Measurements from ENCODE around the gene RNF150.
"Not testable (repeated sequence)": the region's sequence is repeated elsewhere in the genome, so short reads cannot be mapped to it uniquely, and the experiment has no call there.

The RNF150 gene

DNA sequence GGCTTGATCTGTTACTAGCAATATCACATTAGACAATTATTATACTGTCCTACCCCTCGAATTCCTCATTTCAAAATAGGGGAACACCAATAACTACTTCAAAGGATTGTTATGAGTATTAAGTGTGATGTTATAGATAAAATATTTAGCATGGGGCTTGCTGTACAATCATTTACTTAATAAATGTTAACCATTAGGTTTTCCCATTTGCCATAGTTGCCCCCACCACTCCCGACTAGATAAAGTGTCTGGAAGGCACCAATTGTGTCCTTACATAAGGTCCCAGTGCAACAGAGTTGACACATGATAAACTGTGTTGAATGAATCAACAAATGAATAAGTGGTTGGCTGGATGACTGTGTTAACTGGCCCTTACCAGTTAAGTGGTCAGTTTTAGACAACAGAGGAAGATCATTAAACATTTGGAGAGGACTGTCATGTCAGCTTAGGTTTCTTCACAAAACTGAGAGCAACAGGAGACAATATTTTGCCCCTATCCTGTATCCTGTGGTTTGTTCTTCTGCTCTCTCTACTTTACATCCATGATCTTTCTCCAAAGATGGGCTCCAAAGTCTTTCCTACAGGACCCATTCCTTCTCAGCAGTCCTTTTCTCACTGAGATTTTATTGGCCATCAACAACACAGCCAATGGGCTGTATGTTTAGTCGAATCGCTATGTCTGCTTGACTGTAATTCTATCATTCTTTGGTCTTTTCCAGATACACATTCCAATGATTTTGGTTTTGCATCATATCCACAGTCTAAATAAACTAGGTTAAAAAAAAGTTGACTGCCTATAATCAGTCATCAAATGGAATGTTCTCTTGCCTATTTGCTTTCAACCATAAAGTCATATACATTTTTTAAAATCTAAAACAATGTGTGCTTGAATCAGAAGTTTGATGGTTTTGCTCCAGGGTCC is 74.4 kb downstream of the RNF150 start:
- TF ChIP-seq, protein P1, sequence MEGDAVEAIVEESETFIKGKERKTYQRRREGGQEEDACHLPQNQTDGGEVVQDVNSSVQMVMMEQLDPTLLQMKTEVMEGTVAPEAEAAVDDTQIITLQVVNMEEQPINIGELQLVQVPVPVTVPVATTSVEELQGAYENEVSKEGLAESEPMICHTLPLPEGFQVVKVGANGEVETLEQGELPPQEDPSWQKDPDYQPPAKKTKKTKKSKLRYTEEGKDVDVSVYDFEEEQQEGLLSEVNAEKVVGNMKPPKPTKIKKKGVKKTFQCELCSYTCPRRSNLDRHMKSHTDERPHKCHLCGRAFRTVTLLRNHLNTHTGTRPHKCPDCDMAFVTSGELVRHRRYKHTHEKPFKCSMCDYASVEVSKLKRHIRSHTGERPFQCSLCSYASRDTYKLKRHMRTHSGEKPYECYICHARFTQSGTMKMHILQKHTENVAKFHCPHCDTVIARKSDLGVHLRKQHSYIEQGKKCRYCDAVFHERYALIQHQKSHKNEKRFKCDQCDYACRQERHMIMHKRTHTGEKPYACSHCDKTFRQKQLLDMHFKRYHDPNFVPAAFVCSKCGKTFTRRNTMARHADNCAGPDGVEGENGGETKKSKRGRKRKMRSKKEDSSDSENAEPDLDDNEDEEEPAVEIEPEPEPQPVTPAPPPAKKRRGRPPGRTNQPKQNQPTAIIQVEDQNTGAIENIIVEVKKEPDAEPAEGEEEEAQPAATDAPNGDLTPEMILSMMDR (IDR thresholded peaks at IDR 0.05; ENCODE audit: borderline replicate concordance, insufficient read depth, low read depth, low read length): no peak
- no peak overlapping the region for H3K4me3 ChIP-seq (ENCODE audit: low read depth, low read length)

DNA sequence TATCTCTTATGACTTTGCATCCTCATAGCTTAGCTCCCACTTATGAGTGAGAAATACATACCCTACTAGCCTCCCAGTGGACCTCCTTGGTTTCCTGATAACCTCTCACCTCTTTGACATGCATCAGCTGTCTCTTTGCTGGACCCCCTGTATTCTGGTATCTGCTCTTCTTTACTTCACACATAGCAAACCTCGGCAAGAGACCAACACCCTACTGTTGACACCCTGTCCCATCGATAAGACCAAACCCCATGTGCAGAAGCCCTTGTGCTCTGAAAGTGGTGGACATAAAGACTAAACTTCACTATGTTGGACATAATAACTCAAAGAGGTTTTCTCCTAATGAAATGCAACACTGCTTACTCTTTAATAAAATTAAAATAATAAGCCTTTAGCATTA is 75.7 kb downstream of the RNF150 start:
- TF ChIP-seq, protein P1 (IDR thresholded peaks at IDR 0.05; ENCODE audit: borderline replicate concordance, insufficient read depth, low read depth, low read length): no peak
- no peak overlapping the region for H3K4me3 ChIP-seq (ENCODE audit: low read depth, low read length)

DNA sequence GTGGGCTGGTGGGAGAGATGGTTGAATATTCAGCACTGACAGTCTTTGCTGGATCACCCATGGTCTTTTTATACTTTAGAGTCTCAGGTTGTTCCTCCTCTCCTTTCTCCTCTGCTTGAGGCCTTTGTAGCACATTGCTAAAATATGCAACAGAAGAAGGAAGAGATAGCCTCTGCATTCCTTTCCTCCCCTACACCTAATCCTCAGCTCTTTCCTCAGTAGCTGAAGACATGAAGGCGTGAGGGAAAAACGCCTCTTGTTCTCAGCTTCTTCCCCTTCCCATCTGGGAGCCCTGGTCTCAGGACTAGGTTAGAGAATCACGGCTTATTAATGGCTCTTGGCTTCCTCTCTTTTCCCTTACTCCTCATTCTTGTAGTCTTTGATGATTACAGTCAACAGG is 76.8 kb downstream of the RNF150 start:
- no peak overlapping the region for H3K4me3 ChIP-seq (ENCODE audit: low read depth, low read length)
- TF ChIP-seq, protein P1 (IDR thresholded peaks at IDR 0.05; ENCODE audit: borderline replicate concordance, insufficient read depth, low read depth, low read length): no peak

DNA sequence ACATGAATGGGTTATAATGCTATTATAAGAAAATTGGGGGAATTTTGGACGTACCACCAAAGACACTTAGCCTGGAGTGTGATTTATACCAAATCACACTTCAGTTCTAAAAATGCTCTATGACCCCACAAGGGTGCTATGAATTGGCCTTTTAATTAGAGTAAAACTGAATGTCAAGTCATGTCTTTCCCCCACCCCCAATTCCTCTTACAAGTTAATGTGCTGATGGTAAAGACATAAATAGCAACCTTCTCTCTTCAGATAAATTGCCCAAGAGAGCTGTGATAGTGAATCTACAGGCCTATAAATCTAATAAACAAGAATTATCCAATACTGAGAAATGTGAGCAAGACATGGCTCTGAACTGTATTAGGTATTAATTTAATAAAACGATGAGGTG is 78.8 kb downstream of the RNF150 start:
- H3K4me3 ChIP-seq (ENCODE audit: low read depth, low read length): no peak overlapping the region
- TF ChIP-seq, protein P1 (IDR thresholded peaks at IDR 0.05; ENCODE audit: borderline replicate concordance, insufficient read depth, low read depth, low read length): no peak

DNA sequence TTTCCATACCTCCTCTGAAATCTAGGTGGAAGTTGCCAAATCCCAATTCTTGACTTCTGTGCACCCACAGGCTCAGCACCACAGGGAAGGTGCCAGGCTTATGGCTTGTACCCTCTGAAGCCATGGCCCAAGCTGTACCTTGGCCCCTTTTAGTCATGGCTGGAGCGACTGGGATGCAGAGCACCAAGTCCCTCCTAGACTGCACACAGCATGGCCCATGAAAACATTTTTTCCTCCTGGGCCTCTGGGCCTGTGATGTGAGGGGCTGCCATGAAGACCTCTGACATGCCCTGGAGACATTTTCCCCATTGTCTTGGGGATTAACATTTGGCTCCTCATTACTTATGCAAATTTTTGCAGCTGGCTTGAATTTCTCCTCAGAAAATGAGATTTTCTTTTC is 82.3 kb downstream of the RNF150 start:
- not testable (repeated sequence) for H3K4me3 ChIP-seq (ENCODE audit: low read depth, low read length)

DNA sequence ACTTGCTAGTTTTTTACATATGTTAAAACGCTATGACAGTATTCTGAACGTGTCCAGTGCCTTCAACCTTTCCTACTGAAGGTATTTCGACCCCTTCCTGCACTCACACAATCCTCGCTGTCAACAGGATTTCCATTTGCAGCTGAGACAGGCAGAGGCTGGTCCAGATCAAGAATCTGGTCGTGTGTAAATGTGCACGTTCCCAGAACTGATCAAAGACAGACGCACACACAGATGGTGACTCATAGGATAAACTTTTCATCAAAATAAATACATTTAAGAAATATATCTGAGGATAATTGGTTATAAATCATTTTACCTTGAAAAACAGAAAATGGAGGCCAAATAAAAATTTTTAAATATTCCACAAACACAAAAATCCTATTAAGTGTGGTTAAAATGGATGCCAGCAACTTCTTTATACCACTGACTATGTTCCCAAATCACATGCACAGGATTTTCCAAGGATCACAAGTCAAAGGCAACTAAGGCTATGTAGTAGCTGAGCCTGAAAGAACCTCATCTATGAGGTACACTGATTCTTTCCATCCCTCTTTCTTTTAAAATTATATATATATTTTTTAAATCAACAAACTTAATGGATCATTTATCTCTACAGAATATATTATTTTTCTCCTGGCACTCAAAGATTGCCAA is 85.9 kb downstream of the RNF150 start:
- TF ChIP-seq, protein P1 (IDR thresholded peaks at IDR 0.05; ENCODE audit: borderline replicate concordance, insufficient read depth, low read depth, low read length): no peak
- no peak overlapping the region for H3K4me3 ChIP-seq (ENCODE audit: low read depth, low read length)

DNA sequence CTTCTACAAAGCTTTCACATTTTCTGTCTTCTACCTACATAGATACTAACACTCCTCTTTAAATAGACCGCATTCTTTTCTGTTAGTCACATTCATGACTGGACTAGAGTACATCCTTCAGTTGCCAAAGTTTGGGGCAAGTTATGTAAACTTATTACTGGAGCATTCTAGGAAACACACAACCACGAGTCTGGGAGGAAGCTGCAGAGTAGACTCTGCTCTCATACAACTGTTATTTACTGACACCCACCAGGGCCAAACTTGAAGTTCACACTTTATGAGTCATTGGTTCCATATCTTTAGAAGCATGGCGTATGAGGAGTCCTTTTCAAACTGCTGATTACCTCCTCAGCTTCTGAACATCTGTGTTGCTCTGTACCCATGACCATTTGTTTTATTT is 87.0 kb downstream of the RNF150 start:
- TF ChIP-seq, protein P1 (IDR thresholded peaks at IDR 0.05; ENCODE audit: borderline replicate concordance, insufficient read depth, low read depth, low read length): no peak
- H3K4me3 ChIP-seq (ENCODE audit: low read depth, low read length): no peak overlapping the region
